ENCODE results near the gene TREML1.

Gene TREML1, protein sequence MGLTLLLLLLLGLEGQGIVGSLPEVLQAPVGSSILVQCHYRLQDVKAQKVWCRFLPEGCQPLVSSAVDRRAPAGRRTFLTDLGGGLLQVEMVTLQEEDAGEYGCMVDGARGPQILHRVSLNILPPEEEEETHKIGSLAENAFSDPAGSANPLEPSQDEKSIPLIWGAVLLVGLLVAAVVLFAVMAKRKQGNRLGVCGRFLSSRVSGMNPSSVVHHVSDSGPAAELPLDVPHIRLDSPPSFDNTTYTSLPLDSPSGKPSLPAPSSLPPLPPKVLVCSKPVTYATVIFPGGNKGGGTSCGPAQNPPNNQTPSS

DNA sequence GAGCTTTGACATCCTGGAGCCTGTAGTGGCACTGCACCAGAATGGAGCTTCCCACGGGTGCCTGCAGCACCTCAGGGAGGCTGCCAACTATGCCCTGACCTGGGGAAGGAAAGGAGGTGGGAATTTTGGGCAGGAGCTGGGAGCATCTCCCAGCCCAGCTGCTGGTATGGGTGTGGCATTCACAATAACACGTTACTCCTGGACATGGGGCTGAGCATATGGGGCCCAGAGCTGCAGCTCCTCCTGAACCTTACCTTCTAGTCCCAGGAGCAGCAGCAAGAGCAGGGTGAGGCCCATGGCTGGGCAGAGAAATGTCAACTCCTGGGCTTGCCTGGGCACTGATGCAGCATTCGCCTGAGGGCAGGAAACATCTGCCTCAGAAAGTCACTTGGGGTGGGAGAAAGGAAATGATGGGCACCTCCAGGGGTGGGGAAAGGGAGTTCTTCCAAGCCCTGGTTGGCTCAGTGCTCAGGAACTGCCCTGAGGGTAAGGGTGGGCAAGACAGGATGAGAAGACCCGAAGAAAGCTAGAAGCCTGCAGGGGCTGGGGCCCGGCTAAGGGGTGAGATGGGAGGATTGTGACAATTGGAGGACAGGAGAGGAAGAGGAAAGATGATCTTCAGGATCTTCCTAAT, at the start of gene TREML1:
Gene TREML1 (minus strand): TSS at position 356 of the 634 bp plus-strand sequence. CDS start 59 bp downstream, at position 297.
- no peak for DNase-seq

GRCh38 chr6:41201764-41202173, 47.6 kb upstream of the TREML1 start:
- DNase-seq, result peak; percentile 80

- DNase-seq, result peak; percentile 80
These were observed 47.0 kb upstream of the TREML1 start, which contains the start of gene TREML2 for GRCh38 chr6:41200901-41201763. Gene TREML2, minus strand, starts transcription at chr6:41201149. Its CDS starts 141 bp downstream, at chr6:41201008.

DNA sequence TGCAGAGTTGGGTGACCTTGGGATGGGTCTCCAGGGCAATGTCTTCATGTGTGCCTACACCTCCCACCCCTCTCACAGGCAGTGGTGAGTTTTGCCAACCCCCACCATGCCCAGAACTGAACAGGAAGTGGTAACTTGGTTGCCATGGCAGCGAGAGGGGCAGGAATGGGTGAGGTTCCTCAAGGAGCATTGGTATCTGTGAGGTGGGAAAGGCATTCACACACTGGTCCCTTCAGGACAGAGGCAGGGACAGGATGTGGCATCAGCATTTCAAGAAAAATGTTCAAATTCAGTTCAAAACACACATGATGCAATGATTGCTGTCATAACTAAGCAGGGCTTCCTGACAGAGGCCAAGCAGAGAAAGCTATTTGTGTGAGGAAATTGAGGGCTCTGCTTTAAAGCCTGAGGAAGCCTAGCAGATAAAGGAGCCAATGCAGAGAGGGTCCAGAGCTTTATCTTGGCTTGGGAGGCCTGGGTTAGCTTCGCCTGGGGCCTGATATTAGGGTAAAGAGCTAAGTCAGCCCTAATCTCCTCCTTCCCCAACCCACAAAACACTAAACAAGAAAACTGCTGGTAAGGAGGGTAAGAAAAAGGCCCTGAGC, 46.3 kb upstream of the TREML1 start:
- DNase-seq, result peak; percentile 91

- peak; percentile 74 for DNase-seq
These were observed 45.6 kb upstream of the TREML1 start for GRCh38 chr6:41199552-41200246.

GRCh38 chr6:41197234-41197633, 43.1 kb upstream of the TREML1 start:
- no peak for DNase-seq

DNA sequence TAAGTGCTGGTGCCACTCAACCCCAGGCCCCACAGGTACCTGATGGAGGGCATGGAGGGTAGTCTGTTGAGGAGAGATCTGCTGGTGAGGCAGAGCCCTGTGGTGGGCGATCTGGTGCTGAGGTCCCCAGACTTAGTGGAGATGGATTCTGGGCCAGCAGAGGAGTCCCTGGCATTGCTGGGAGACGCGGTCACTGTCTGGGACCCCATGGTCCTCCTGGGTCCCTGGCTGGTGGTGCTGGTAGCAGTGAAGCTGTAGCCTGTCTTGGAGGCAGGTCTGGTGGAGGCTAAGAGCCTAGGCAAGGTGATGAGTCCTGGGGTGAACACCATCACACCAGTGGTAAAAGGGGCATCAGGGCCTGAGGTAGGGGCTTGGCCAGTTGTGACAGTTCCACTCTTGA, 40.2 kb upstream of the TREML1 start:
- no peak for DNase-seq

GRCh38 chr6:41193884-41194283, 39.7 kb upstream of the TREML1 start:
- DNase-seq, result no peak

GRCh38 chr6:41193171-41193734, 39.1 kb upstream of the TREML1 start:
- no peak for DNase-seq

DNA sequence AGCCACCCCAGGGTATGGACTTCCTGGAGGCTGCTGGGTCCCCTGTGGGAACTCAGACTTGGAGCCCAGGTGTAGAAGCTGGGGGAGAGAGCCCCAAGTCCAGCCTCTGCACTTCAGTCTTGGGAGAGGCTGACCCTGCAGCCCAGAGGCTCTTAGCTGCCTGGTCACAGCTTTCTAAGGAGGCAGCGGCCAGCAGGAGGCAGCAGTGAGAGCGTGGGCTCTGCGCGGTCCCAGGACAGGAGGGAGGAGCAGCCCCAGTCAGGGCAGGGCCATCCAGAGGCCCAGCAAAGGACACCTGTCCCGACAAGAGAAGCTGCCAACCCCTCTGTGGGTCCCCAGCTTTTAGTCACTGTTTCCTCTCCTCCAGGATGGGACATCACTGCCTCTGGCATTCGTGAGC, 37.4 kb upstream of the TREML1 start:
- DNase-seq, result peak; percentile 14

DNA sequence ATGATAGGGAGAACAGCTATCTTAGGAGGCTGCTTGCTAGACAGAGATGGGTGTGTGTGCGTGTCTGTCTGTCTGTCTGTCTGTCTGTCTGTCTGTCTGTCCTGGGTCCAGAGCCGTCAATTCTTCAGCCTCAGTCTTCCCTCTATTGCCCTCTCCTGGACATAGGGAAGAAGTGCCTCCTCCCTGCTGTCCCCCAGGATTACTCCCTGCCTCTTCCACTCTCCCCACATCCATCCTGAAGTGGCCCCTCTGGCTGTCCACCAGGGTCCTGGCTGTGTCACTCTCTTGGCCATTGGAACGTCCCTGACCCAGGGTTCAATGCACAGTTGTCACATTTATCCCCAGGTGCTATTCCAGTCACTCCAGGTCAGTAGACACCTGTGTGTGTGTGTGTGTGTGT, 36.6 kb upstream of the TREML1 start:
- DNase-seq, result peak; percentile 19

DNA sequence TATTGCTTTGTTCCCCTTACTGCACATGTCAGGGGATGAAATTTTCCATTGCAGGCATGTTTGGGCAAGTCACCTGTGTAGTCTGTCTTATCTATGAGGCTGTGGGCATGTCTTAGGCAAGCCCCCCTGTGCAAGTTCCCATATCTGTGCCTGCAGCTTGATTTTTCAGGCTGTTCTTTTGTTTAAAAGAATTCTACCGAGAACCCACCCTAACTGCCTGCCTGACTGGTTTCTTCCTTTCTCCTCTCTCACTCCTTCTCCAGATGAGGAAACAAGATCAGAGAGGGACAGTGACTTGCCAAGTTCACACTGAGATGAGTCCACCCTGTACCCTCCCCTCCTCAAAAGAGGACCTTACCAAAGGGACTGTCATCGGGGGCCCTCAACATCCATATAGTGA, 35.8 kb upstream of the TREML1 start:
- peak; percentile 57 for DNase-seq

DNA sequence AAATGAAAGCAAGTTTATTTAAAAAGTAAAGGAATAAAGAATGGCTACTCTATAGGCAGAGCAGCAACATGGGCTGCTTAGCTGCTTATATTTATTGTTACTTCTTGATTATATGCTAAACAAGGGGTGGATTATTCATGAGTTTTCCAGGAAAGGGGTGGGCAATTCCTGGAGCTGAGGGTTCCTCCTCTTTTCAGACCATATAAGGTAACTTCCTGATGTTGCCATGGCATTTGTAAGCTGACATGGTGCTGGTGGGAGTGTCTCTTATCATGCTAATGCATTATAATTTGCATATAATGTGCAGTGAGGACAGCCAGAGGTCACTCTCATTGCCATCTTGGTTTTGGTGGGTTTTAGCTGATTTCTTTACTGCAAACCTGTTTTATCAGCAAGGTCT, 34.9 kb upstream of the TREML1 start:
- DNase-seq, result peak; percentile 25

DNA sequence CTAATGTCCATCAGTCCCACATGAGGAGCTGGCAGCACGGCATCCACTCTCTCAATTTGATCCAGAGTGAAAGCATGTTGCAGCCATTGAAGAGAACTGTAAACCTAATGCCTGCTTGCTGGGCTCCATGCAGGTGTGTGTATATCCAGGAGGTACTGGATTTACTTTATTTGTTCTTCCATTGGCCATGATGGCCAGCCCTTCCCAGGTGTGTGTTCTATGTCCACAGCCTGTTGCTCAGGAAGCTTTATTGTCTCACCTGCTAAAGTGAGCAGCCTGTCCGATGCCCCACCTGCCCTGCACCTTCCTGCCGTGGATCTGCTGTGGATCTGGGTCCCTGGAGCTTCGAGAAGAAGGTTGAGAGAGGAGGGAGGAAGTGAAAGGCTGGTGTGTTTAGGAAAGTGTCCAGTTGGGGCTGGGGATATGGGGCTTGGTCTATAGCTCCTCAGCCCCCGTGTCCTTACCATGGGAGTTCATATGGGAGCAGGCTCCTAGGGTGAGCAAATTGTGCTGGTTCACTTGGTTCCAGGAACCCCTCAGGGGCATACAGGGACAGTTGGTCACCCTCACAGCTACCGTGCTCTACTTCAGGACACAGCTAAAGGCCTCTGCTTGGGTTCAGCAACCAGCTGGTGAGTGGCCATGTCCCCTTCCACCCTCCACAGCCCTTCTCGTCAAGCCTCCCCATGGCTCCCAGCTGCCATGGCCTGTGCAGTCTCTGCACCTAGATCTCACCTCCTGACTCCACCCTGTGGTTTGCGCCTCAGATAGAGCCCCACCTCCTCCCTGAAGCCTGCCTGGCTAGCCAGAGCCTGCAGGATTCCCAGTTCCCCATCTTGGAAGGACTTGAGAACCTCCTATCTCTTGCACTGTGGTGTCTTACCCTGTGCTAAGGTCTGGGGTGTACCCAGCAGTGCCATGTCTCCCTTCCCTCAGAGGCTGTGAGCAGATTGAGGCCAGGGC, 34.1 kb upstream of the TREML1 start:
- no peak for DNase-seq

GRCh38 chr6:41186031-41186562, 31.9 kb upstream of the TREML1 start:
- DNase-seq, result no peak

- DNase-seq, result no peak
These were observed 30.6 kb upstream of the TREML1 start for GRCh38 chr6:41184761-41185160.

DNA sequence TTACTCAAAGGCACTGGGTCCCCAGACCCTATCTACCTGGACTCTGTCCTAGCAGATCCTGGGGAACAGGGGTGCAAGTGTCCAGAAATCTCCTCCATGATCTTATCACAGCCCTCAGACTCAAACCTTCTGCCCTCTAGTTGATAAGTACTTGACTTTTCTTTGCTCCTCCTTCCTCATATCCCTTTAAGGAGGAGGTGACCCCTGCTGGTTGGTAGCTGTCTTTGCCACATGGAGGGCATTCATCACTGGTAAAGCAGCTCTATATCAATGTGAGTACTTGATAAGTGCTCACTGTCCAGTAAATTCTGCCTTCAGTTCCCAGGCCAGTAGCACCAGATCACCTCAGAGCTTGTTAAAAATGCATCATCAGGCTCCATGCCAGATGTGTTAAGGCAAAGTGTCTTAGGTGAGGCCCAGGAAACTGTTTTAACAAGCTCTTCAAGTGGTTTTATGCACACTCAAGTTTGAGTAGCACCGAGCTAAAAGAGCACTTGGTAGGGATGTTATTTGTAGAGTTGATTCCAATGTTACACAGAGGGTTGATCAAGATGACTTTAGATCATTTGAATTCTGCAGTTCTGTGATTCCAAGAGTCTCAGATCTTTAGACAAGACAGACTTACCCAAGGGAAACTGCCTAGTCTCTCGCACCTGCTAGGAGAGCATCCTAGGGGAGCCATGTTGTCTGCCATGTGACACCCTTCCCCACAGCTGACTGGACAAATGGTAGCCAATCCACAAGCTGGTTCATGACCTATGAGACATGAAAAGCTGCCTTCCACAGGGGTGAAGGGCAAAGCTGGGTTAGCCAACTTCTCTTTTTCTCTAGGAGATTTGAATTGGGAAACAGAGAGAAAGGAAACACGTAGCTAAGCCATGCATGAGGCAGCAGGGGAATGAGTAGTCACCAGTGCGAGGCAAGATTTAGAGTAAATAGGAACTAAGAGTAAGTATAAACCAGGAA, 28.2 kb upstream of the TREML1 start:
- peak; percentile 85 for DNase-seq

DNA sequence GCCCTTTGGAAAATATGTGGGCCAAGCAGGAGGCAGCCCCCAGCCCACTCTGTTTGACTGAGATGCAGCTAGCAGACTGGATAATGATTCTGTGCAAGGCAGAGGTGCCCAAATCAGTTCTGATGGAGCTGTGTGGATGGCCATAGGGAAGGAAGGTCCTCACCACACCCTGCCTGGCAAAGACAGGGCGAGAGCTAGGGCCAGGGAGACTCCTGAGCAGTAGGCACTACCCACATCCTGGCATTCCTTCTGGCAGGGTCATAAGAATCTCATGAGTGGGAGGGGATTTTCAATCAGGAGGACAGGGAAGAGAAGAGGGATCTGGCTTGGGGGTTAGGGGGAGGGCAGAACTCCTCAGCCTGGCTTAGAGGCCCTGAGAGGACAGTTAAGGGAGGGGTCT, 27.4 kb upstream of the TREML1 start:
- DNase-seq, result no peak

DNA sequence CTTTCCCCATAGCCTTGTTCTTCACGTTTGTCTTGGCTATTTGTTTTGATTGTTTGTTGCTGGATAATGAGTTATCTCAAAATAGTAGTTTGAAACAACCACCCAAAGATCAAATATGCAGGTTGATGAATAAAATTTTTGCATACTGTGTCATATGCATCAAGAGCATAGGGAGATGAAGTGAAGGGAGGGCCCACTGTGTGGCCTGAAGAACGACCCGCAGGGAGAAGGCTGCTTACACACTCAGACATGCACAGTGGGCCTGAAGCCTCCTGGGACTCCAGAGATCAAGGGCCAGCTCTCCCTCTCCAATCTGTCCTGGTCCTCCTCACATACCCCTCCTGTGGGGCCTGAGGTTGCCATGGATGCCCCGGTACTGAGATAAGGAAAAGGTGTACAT, 25.0 kb upstream of the TREML1 start:
- no peak for DNase-seq
